Right renal cortex interstitium (tissue), 3 donors: Measurements from ENCODE around the gene DDX46. TPM values are rescaled to one million over a fixed set of nuclear protein-coding genes. Genes with fewer than 3 reads are reported as not detected.
"Not testable (repeated sequence)": the region's sequence is repeated elsewhere in the genome, so short reads cannot be mapped to it uniquely, and the experiment has no call there.

Experiments
- DNase-seq, 3 donors: peaks; one replicate each; pipeline ENCODE4 v3.0.0-alpha.2; 2013; ENCODE audit warnings: low read depth in 3 of 3, low spot score in 2 of 3
- polyA plus RNA-seq, 3 donors: library from polyadenylated mRNA; unstranded; fragments of 120-200 nt; gene quantifications; one replicate each; pipeline ENCODE4 v1.2.1, GENCODE V29; 2013; ENCODE audit not compliant: insufficient read length in 3 of 3

DDX46 gene
- polyA plus RNA-seq: 10 to 100 TPM; 73.6 to 89.4 (median 78.0) TPM

DNA sequence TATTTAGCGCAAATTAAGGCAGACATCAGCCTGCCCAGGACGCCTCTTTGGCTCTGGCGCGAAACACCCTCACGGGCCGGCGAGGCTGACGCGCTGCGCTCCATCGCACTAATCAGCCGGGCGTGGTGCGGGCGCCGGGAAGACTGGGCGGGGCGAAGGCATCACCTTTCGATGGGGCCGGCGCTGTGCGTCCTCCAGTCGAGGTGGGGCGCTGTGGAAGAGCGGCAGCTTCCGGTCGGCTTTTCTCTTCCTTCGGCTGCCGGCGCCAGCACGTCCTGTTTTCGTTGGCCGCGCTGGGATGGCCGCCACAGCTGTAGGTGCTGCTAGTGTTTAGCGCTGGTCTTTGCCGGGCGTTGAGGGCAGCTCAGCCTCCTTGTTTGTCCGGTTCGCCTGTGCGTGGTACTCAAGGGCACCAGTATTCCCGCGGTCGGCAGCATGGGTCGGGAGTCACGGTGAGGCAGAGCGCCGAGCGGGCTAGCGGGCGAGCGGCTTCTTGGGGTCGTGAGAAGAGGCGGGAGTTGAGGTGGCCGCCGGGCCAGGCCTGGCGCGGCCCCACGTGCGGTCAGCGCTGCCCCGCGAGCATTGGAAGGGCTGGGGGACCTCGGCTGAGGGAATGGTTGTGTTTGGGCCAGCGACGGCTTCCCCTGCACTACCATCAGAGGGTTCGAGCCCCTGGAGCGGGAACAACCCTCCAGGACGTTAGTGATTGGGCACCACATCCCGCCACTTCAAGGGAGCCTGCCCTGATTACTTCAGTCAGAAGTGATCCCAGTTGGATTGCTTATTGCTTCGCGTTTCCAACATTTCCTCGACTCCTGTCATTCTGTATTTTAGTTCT, at the start of gene DDX46:
DDX46 (plus strand) TSS at position 276 of the 838 bp plus-strand sequence; CDS start at position 436, 160 bp downstream.
- DNase-seq: peak; percentile 77 to 88 (median 81)

GRCh38 chr5:134714120-134714519, 44.5 kb upstream of the DDX46 start:
- DNase-seq: no peak

DNA sequence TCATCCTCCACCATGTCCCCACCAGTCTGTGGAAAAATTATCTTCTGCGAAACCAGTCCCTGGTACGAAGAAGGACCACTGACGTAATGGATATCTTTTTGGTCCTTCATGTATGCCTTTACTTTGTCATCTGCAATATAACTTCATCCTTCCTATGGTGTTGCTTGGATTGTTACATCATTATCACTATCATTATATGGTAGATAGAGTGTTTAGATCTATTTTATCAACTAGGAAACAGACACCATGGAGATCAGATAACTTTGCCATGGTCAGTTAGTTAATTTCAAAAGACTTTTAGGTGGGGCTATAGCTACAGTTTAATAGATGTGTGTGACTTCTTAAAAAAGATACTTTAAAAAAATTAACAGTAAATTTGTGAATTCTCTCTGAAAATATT, 44.0 kb upstream of the DDX46 start:
- DNase-seq: no peak

DNA sequence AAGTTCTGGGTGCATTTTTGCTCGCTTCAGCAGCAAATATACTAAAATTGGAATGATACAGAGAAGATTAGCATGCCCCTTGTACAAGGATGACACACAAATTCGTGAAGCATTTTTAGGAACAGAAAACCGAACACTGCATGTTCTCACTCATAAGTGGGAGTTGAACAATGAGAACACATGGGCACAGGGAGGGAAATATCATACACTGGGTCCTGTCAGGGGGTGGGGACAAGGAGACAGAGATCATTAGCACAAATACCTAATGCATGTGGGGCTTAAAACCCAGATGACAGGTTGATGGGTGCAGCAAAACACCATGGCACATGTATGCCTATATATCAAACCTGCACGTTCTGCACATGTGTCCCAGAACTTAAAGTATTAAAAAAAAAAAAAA, 43.1 kb upstream of the DDX46 start:
- not testable (repeated sequence) for DNase-seq

DNA sequence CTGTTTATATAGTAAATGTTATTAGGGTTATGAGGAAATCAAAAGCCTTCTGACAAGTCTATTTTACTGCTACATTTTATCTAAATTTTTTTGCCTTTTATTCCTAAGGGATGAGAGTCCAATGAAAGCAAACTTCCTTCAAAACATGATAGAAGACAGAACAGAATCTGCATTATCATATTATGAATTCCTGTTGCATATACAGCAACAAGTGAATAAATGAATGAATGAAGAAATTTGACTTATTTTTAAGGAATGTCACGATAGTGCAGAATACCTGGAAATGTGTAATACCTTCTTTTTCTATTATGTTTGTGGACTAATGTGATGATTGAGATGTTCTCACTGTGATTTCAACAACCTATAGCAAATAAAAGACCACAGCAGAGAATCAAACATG, 33.7 kb upstream of the DDX46 start:
- DNase-seq: no peak

- DNase-seq: no peak
These were observed 25.8 kb upstream of the DDX46 start for GRCh38 chr5:134732819-134733218.

- no peak for DNase-seq
These were observed 23.3 kb upstream of the DDX46 start for GRCh38 chr5:134735243-134735642.

DNA sequence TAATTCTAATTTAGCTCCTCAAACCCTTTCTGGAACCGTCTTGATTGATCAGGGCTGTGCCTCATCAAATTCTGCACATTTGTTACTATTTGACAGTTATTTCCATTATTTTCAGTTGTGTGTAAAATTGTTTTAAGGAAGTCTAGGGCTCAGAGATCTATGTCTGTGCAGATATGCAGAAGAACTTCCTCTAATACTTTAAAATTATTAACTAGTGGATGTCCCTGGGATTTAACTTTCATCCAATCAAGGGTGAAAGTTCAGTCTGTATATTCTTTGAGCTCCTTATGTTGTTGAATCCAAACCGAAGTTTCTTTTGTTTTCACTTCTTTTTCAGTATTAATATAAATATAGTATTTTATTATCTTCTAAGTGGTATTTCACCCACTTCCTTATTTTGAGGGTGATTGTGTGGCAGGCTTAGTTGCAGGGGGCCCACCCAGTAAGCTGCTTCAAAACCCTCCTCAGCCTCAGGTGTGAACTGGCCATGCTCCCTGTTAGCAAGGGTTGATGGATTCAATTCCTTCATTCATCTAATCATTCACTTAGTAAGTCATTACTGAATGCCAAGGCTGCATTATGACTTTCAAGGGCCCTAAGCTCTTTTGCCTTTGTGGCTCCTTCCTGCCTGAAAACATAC, 22.3 kb upstream of the DDX46 start:
- DNase-seq: no peak

DNA sequence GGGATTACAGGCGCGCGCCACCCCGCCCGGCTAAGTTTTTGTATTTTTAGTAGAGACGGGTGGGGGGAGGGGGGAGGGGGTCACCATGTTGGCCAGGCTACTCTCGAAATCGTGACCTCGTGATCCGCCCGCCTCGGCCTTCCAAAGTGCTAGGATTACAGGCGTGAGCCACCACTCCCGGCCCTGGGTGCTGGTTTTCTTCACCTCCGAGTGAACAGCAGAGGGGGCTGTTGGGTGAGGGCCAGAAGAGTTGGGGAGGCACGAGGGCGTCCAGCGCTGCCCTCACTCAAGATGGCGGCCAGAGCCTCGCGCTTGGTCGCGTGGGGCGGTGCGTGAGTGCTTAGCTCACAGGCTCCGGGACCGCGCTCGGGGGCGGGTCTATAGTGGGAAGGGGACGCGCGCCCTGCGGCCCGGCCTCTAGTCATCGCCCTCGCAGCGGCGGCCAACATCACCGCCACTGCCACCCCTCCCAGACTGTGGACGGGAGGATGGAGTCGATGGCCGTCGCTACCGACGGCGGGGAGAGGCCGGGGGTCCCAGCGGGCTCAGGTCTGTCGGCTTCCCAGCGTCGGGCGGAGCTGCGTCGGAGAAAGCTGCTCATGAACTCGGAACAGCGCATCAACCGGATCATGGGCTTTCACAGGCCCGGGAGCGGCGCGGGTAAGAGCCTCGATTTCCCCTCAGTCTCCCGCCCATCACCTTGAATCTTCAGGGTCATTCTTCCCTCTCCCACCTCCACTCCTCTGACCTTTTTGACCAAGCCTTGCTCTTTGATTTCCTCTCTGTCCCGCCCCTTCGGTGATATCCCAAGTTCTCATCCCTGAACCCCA, 20.2 kb upstream of the DDX46 start, which contains the start of gene CAMLG:
CAMLG (plus strand) TSS at position 416 of the 830 bp plus-strand sequence; CDS start at position 489, 73 bp downstream.
- peak; percentile 90 to 98 (median 98) for DNase-seq

DNA sequence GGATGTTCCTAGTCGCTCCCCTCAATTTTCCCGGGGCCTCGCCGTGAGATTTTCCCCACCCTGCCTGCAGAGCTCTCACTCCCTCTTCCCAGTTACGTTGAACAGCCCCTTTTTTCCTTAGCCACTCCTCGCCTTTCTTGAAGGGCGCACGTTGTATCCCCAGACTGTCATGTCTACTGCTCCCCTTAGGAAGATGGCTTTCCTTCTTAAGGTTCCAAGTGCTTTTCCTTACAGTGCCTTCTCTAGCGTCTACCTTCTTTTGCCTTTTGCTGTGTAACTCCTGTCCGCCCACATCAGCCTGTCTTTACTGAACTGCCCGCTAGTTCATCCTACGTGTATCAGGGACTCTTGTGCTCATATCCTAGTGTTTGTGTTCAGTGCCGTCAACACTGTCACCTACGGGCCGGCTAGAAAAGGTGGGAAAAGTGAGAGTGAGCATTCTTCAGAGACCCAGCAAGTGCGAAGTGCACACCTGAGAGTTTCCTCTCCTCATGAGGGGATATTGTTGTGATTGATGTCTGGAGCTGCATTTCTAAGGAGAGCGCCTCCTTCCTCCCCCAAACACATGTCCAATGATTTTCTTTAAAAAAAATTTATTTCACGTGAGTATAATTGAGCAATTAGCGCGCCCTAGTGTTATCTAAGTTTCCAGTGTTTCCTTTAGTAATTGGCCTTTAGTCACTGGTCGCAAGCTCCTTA, 19.5 kb upstream of the DDX46 start:
- DNase-seq: peak; percentile 31 to 46 (median 41)

- no peak for DNase-seq
These were observed 17.5 kb upstream of the DDX46 start for GRCh38 chr5:134741052-134741451.

GRCh38 chr5:134742134-134742533, 16.4 kb upstream of the DDX46 start:
- DNase-seq: no peak

GRCh38 chr5:134749415-134749814, 9.2 kb upstream of the DDX46 start:
- DNase-seq: no peak

DNA sequence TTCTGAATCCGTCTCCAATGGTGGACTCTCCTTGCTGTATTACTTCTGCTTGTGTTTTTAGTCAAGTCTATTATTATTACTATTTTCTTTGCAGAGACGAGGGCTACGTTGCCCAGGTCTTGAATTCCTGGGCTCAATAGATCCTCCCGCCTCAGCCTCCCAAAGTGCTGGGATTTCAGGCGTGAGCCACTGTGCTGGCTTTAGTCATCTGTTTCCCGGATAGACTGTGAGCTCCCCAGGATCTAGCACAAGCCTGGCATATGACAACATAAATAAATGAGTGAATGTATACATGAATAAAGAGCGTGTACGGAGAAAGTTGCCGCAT, 439 bp upstream of the DDX46 start:
- no peak for DNase-seq

DNA sequence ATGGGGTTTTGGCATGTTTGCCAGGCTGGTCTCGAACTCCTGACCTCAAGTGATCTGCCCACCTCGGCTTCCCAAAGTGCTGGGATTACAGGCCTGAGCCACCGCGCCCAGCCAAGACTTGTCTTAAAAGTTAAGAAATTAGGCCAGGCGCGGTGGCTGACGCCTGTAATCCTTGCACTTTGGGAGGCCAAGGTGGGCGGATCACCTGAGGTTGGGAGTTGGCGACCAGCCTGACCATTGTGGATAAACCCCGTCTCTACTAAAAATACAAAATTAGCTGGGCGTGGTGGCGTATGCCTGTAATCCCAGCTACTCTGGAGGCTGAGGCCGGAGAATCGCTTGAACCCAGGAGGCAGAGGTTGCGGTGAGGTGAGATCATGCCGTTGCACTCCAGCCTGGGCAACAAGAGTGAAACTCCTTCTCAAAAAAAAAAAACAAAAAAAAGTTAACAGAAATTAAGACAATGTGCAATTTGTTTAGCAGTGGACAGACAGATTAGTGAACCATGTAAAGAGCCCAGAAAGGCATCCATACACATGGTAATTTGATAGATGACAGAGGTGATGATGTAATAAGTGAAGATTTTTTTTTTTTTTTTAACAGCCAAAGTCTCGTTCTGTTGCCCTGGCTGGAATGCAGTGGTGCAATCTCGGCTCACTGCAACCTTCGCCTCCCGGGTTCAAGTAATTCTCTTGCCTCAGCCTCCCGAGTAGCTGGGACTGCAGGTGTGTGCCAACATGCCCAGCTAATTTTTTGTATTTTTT, 9.1 kb downstream of the DDX46 start:
- not testable (repeated sequence) for DNase-seq

- no peak for DNase-seq
These were observed 10.6 kb downstream of the DDX46 start for GRCh38 chr5:134769206-134769605.

GRCh38 chr5:134772461-134773125, 14.0 kb downstream of the DDX46 start:
- DNase-seq: no peak

DNA sequence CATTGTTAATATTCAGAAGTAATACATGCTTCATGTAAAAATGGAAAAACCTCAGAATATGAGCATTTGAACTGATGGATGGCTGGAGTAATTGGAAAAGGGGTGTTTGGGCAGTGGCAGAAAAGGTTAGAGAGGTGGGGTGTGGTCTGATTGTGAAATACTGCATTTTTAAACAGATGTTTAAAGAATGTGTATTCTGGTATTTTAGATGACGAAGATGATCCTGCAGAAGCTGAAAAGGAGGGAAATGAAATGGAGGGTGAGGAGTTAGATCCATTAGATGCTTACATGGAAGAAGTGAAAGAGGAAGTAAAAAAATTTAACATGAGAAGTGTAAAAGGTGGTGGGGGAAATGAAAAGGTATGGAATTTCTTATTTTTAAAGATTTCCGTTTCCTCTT, 18.8 kb downstream of the DDX46 start:
- no peak for DNase-seq

GRCh38 chr5:134784241-134784920, 25.8 kb downstream of the DDX46 start:
- no peak for DNase-seq
